Kidney tubule cell (primary cell): ENCODE results near the gene LMOD1.
"Not testable (repeated sequence)": the region's sequence is repeated elsewhere in the genome, so short reads cannot be mapped to it uniquely, and the experiment has no call there.

Source experiments
- DNase-seq: peaks from one replicate; pipeline ENCODE4 v3.0.0-alpha.2; 2018; ENCODE audit warnings: low spot score

Gene LMOD1

GRCh38 chr1:201947697-201948008 is 1.3 kb upstream of the LMOD1 start:
- no peak for DNase-seq

GRCh38 chr1:201945863-201946223 is 505 bp downstream of the LMOD1 start:
- DNase-seq, result no peak

GRCh38 chr1:201945157-201945556 is 1.2 kb downstream of the LMOD1 start:
- no peak for DNase-seq

GRCh38 chr1:201944639-201945038 is 1.7 kb downstream of the LMOD1 start:
- DNase-seq, result no peak

- no peak for DNase-seq
Measured at GRCh38 chr1:201944002-201944401, 2.3 kb downstream of the LMOD1 start.

GRCh38 chr1:201942129-201942495 is 4.2 kb downstream of the LMOD1 start:
- no peak for DNase-seq

GRCh38 chr1:201941420-201942128 is 4.8 kb downstream of the LMOD1 start:
- DNase-seq, result no peak

GRCh38 chr1:201940316-201940715 is 6.0 kb downstream of the LMOD1 start:
- not testable (repeated sequence) for DNase-seq

GRCh38 chr1:201939574-201939973 is 6.8 kb downstream of the LMOD1 start:
- no peak for DNase-seq

- no peak for DNase-seq
Measured at GRCh38 chr1:201939148-201939547, 7.2 kb downstream of the LMOD1 start.

- no peak for DNase-seq
Measured at GRCh38 chr1:201938440-201939035, 7.8 kb downstream of the LMOD1 start.

GRCh38 chr1:201937624-201938213 is 8.6 kb downstream of the LMOD1 start:
- peak; percentile 49 for DNase-seq

- DNase-seq, result peak; percentile 13
Measured at GRCh38 chr1:201933840-201934430, 12.4 kb downstream of the LMOD1 start.

- no peak for DNase-seq
Measured at GRCh38 chr1:201930803-201931202, 15.5 kb downstream of the LMOD1 start.

- DNase-seq, result no peak
Measured at GRCh38 chr1:201930137-201930536, 16.2 kb downstream of the LMOD1 start.

GRCh38 chr1:201928266-201928665 is 18.1 kb downstream of the LMOD1 start:
- DNase-seq, result no peak

GRCh38 chr1:201925981-201926645 is 20.2 kb downstream of the LMOD1 start:
- no peak for DNase-seq

- no peak for DNase-seq
Measured at GRCh38 chr1:201925301-201925567, 21.1 kb downstream of the LMOD1 start.

- DNase-seq, result no peak
Measured at GRCh38 chr1:201921952-201922558, 24.3 kb downstream of the LMOD1 start.

GRCh38 chr1:201918343-201918742 is 28.0 kb downstream of the LMOD1 start:
- no peak for DNase-seq

- DNase-seq, result no peak
Measured at GRCh38 chr1:201917362-201918033, 28.9 kb downstream of the LMOD1 start.

GRCh38 chr1:201916649-201917249 is 29.6 kb downstream of the LMOD1 start:
- peak; percentile 87 for DNase-seq
